ENCODE results near the gene FSTL4.

DNA sequence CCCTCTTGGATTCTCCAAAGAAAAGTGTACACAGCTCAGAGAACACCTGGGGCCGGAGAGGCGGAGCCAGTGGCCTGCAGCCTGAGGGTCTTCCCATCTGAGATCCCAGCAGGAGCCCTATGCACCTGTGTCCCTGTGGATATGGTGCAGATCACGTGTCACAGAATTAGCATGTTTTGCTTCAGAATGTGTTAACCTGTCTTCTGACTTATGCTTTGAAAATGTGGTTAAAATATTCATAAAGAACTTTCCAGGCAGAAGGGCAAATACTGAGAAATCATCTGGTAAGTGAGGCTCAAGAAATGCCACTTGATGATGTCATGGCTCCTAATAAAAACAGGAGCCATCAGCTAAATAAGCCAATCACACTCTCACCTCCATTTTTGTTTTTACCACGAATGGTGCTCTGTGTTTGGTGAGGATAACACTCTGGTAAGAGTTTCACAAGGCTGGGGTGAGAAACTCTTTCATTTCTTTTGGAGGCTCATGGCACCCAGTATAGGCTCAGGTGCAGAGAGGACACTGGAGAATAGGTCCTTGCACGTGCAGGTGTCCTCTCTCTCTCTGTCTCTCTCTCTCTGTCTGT is 279.8 kb downstream of the FSTL4 start:
- TF ChIP-seq, protein P1, sequence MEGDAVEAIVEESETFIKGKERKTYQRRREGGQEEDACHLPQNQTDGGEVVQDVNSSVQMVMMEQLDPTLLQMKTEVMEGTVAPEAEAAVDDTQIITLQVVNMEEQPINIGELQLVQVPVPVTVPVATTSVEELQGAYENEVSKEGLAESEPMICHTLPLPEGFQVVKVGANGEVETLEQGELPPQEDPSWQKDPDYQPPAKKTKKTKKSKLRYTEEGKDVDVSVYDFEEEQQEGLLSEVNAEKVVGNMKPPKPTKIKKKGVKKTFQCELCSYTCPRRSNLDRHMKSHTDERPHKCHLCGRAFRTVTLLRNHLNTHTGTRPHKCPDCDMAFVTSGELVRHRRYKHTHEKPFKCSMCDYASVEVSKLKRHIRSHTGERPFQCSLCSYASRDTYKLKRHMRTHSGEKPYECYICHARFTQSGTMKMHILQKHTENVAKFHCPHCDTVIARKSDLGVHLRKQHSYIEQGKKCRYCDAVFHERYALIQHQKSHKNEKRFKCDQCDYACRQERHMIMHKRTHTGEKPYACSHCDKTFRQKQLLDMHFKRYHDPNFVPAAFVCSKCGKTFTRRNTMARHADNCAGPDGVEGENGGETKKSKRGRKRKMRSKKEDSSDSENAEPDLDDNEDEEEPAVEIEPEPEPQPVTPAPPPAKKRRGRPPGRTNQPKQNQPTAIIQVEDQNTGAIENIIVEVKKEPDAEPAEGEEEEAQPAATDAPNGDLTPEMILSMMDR (IDR thresholded peaks at IDR 0.05) = no peak
- TF ChIP-seq POLR2A (IDR thresholded peaks at IDR 0.05) = no peak

Data from uterus (tissue), 2 donors.